GM13976 (cell line): ENCODE data around the gene FAM131C.

Source experiments
- DNase-seq: peaks from one replicate; pipeline ENCODE4 v3.0.0; 2012; ENCODE audit warnings: low spot score
- in situ Hi-C: fragments of 300-500 bp; cut with MboI; formaldehyde crosslinking; loops from one replicate; pipeline ENCODE4 v1.12.0; 2022; ENCODE audit warnings: low sequenced_read_pairs, mixed read lengths, inconsistent platforms; ENCODE audit not compliant: unreplicated experiment
- TF ChIP-seq, protein P1 (sequence below): IDR thresholded peaks from 2 replicates; pipeline ENCODE4 v1.5.1; 2012; ENCODE audit warnings: borderline replicate concordance, mild to moderate bottlenecking; ENCODE audit not compliant: insufficient read depth; ENCODE audit errors: extremely low read depth, missing control alignments, control extremely low read depth

FAM131C gene

DNA sequence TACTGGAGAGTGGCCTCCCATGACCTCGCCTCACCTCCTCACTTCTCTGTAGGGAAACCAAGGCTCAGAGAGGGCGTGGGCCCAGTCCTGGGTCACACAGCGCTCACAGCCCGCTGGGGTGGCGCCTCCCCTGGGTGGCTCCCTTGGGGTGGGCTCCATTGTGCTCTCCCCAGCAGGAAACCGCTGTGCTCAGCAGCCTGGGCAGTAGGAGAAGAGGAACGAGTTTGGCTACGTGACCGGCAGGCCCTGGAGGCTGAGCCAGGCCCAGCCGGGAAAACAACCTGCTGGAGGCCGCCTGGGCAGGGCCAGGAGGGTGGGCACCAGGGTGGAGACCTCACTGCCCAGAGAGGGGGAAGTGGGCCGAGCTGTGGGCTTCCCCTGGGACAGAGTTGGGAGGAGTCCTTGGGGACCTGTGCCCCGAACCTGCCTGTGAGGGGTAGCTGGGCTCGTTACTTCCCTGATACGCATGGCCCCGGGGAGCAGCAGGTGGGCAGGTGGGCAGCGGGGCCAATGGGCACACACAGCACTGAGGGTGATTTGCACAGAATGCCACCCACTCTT is 15.0 kb upstream of the FAM131C start:
- DNase-seq: no peak
- TF ChIP-seq, protein P1, sequence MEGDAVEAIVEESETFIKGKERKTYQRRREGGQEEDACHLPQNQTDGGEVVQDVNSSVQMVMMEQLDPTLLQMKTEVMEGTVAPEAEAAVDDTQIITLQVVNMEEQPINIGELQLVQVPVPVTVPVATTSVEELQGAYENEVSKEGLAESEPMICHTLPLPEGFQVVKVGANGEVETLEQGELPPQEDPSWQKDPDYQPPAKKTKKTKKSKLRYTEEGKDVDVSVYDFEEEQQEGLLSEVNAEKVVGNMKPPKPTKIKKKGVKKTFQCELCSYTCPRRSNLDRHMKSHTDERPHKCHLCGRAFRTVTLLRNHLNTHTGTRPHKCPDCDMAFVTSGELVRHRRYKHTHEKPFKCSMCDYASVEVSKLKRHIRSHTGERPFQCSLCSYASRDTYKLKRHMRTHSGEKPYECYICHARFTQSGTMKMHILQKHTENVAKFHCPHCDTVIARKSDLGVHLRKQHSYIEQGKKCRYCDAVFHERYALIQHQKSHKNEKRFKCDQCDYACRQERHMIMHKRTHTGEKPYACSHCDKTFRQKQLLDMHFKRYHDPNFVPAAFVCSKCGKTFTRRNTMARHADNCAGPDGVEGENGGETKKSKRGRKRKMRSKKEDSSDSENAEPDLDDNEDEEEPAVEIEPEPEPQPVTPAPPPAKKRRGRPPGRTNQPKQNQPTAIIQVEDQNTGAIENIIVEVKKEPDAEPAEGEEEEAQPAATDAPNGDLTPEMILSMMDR: no peak
- in situ Hi-C loops: loop anchor here (25.0 kb wide), 1 partner anchor 274 kb away; the partner anchor contains the start of genes FBXO42 and SZRD1

DNA sequence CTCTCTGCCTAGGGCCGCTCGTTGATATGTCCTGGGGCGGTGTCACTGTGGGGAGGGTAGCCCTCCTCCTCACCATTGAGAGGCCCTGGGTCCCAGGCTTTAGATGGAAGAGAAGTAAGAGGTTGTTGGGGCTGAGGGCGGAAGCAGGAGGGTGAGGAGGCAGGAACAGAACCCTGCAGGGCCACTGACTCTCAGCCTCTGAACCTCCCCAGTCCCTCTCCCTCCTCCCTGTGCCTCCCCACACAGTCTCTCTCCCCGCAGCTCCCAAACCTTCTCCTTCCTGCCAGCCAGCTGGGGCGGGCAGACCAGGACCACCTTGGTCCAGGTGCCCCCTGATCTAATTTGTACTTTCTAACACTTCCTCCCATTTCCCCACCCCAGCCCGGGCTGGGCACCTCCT is 14.3 kb upstream of the FAM131C start:
- TF ChIP-seq, protein P1: no peak
- in situ Hi-C loops: loop anchor here (25.0 kb wide), 1 partner anchor 275 kb away; the partner anchor contains the start of genes FBXO42 and SZRD1
- DNase-seq: no peak

DNA sequence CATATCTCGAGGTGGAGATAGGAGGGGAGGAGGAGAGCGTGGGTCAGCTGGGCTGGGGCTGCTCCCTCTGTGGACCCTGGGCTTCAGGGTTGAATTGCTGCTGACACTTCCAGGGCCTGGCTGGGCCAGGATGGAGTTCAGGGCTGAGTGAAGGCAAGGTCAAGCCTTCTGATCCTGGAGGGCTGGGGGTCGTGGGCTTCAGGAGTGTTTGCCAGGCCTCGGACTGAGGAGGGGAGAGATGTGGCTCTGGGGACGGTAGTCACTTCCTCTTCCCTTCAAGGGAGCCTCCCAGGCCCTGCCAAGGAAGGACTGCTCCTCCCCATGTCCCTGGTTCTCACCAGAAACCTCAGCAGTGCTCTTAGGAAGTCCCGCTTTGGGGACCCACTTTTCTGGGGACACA is 12.1 kb upstream of the FAM131C start:
- DNase-seq: no peak
- in situ Hi-C loops: loop anchor here (25.0 kb wide), 1 partner anchor 277 kb away; the partner anchor contains the start of genes FBXO42 and SZRD1
- TF ChIP-seq, protein P1: no peak

DNA sequence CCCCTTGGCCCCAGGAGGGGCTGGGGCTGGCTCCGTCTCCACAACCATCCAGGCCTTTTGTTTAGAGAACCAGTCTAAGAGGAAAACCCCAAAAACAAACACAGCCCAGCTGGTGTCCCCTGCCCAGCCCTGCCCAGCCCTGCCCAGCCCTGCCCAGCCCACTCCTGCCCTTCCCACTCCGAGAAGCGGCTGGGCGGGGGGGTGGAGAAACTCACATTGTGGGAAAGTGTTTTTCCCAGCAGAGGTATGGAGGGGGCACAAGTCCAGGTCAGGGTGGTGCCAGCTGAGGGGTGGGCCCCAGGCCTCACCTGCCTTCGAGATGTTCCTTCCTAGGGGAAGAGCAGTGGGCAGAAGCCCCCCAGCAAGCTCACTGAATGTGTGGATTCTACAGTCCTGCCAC is 10.0 kb upstream of the FAM131C start:
- in situ Hi-C loops: loop anchor here (5.0 to 25.0 kb wide), 2 partner anchors 104 to 279 kb away; partner anchors contain the start of genes FBXO42 and SZRD1
- no peak for DNase-seq
- TF ChIP-seq, protein P1: no peak

DNA sequence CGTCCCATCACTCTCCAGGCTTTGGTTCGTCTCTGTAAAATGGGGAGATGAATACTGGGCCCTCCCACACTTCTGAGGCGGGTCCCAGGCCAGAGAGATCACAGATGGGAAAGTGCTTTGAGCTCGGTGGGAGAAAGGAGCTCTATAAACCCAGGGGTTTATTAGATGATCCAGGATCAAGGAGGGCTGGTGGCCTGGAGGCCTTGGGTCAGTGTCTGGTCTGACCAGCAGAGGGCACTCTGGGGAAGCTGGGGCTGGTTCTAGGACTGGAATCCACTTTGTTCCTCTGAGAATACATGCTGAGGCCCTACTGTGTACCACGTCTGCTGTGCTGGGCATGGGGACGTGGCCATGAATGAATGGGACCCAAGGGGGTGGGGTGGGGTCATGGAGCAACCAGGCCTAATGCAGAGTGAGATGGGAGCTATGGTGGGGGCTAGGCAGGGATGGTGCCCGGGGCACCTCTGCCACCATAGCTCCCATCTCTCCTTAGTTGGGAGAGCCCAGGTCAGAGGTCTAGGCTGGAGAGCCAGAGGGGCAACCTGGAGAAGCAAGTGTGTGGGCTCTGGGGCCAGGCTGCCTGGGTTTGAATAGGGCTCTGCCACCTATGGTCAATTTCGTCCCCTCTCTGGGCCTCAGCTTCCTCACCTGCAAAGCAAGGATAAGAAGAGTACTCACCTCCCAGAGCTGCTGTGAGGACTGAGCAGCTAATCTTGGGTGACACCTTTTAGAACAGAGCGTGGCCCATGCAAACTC is 9.0 kb upstream of the FAM131C start:
- TF ChIP-seq, protein P1: peak; percentile 74
- DNase-seq: peak; percentile 86
- in situ Hi-C loops: loop anchor here (5.0 to 25.0 kb wide), 2 partner anchors 105 to 280 kb away; partner anchors contain the start of genes FBXO42 and SZRD1

DNA sequence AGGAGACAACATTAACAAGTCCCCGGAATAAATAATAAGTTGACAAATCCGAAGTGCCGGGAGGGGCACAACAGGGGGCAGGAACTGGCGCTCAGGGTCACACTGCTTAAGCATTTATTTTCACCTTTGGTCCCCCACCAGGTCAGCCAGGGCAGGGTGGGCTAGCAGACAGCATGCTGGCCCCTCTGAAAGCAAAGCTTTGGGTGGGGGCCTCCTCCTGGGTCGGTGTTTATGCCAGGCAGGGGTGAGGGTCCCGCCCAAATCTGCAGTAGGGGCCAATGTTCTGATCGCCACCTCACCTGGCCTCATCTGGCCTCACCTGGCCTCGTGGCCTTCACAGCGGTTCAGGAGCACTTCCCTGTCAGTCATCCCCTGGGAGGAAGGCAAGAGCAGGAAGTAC is 8.2 kb upstream of the FAM131C start:
- TF ChIP-seq, protein P1: no peak
- in situ Hi-C loops: loop anchor here (5.0 to 25.0 kb wide), 2 partner anchors 106 to 281 kb away; partner anchors contain the start of genes FBXO42 and SZRD1
- DNase-seq: no peak
